ENCODE results near the gene IDH3G. TPM values are rescaled to one million over a fixed set of nuclear protein-coding genes. Genes with fewer than 3 reads are reported as not detected.

Gene IDH3G
- total and polyA plus RNA-seq, 2 donors (not counting 1 experiment from before 2014, with no cell fraction given), result 62.8 to 122 TPM

DNA sequence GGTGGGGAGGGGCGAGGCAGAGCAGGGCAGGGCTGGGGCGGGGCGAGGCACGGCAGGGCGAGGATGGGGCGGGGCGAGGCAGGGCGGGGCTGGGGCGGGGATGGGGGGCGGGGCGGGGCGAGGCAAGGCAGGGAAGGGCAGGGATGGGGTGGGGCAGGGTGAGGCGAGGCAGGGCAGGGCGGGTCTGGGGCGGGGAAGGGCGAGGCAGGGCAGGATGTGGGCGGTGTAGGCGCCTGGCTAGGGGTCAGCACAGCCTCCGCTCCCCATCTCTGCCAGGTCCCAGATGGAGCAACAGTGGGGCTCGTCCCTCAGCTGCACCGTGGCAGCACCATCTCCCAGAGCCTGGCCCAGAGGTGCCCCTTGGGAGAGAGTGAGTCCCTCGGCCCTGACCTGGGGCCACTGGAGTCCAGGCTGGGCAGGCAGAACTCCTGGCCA lies 17.5 kb downstream of the IDH3G start:
- H2AFZ ChIP-seq (ENCODE audit: insufficient read depth, low read depth, low read length, poor library complexity, severe bottlenecking), result no peak overlapping the region
- no peaks in the 10 kb centered on the region for H3K4me1 ChIP-seq (ENCODE audit: control insufficient read depth in 2 of 2, insufficient read depth in 2 of 2, low read length in 2 of 2)
- H3K4me2 ChIP-seq (replicated peaks; ENCODE audit: low read depth, low read length, poor library complexity, severe bottlenecking), result no peak overlapping the region
- peaks cover 0 to 2% (median 0%) of the 10 kb centered on the region in 4 experiments for H3K27me3 ChIP-seq (replicated peaks in 1 of 4; ENCODE audit: control extremely low read depth in 1 of 4, control insufficient read depth in 3 of 4, insufficient read depth in 4 of 4, low read length in 3 of 4)
- no peaks in the 10 kb centered on the region for H4K20me1 ChIP-seq (ENCODE audit: control insufficient read depth, insufficient read depth, low read length, poor library complexity, severe bottlenecking)
- H3K9me3 Mint-ChIP-seq (ENCODE audit: insufficient read depth), result no peaks in the 10 kb centered on the region
- H3K9ac ChIP-seq (ENCODE audit: low read length), result no peak overlapping the region
- POLR2A ChIA-PET, result no interaction called here
- no peak for TF ChIP-seq EZH2 (IDR thresholded peaks at IDR 0.05; ENCODE audit: borderline replicate concordance, insufficient read depth, low read depth, low read length, poor library complexity, severe bottlenecking)
- TF ChIP-seq, protein P1, sequence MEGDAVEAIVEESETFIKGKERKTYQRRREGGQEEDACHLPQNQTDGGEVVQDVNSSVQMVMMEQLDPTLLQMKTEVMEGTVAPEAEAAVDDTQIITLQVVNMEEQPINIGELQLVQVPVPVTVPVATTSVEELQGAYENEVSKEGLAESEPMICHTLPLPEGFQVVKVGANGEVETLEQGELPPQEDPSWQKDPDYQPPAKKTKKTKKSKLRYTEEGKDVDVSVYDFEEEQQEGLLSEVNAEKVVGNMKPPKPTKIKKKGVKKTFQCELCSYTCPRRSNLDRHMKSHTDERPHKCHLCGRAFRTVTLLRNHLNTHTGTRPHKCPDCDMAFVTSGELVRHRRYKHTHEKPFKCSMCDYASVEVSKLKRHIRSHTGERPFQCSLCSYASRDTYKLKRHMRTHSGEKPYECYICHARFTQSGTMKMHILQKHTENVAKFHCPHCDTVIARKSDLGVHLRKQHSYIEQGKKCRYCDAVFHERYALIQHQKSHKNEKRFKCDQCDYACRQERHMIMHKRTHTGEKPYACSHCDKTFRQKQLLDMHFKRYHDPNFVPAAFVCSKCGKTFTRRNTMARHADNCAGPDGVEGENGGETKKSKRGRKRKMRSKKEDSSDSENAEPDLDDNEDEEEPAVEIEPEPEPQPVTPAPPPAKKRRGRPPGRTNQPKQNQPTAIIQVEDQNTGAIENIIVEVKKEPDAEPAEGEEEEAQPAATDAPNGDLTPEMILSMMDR (IDR thresholded peaks at IDR 0.05), result no peak
- H3K27ac Mint-ChIP-seq, result no peak overlapping the region
- DNase-seq, result no peak
- H3K4me1 Mint-ChIP-seq, result peaks cover 4% of the 10 kb centered on the region
- CTCF ChIA-PET, result no interaction called here
- no peak overlapping the region for H3K27ac ChIP-seq (ENCODE audit: low read length in 2 of 2)
- H3K27me3 Mint-ChIP-seq, result peaks cover 7% of the 10 kb centered on the region
- 80% methylated on average over 1 of the region's 22 CpGs for WGBS (ENCODE audit: insufficient coverage)
- intact Hi-C loops (cut with micrococcal nuclease), result no loop called here
- H3K4me3 ChIP-seq (ENCODE audit: control extremely low read depth in 1 of 5, extremely low read depth in 1 of 5, insufficient read depth in 1 of 5, low read depth in 2 of 5, low read length in 4 of 5), result no peak overlapping the region
- ATAC-seq (ENCODE audit: low read depth), result no peak
- H3K36me3 ChIP-seq (replicated peaks in 1 of 2; ENCODE audit: control extremely low read depth in 1 of 2, control insufficient read depth in 1 of 2, extremely low read depth in 1 of 2, insufficient read depth in 2 of 2, low read length in 1 of 2), result no peaks in the 10 kb centered on the region
- no peak overlapping the region for H3K4me3 Mint-ChIP-seq
- H3K79me2 ChIP-seq (ENCODE audit: control insufficient read depth, insufficient read depth, low read length), result no peaks in the 10 kb centered on the region
- H3K9me3 ChIP-seq (ENCODE audit: control extremely low read depth in 1 of 3, control insufficient read depth in 2 of 3, insufficient read depth in 1 of 3, low read length in 2 of 3), result no peaks in the 10 kb centered on the region

DNA sequence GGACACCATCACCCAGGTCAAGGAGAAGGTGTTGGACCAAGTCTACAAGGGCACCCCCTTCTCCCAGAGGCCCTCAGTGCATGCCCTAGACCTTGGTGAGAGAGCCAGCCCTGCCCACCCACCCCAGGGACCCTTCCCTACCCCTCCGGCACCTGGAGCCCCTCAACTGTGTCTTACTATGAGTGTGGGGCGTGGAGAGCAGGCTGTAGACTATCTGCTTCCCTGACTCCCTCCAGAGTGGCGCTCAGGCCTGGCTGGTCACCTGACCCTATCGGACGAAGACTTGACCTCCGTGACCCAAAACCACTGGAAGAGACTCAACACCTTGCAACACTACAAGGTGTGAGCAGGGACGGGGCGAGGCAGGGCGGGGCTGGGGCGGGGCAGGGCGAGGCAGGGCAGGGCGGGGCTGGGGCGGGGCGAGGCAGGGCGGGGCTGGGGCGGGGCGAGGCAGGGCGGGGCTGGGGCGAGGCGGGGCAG lies 18.0 kb downstream of the IDH3G start:
- Histone ChIP-seq H4K20me1 (ENCODE audit: control insufficient read depth, insufficient read depth, low read length, poor library complexity, severe bottlenecking) (no peaks in the 10 kb centered on the region), H3K4me3 (ENCODE audit: control extremely low read depth in 1 of 5, extremely low read depth in 1 of 5, insufficient read depth in 1 of 5, low read depth in 2 of 5, low read length in 4 of 5) (no peak overlapping the region), H3K4me2 (replicated peaks; ENCODE audit: low read depth, low read length, poor library complexity, severe bottlenecking) (no peak overlapping the region), H3K9me3 (ENCODE audit: control extremely low read depth in 1 of 3, control insufficient read depth in 2 of 3, insufficient read depth in 1 of 3, low read length in 2 of 3) (no peaks in the 10 kb centered on the region), H3K27ac (ENCODE audit: low read length in 2 of 2) (no peak overlapping the region), H2AFZ (ENCODE audit: insufficient read depth, low read depth, low read length, poor library complexity, severe bottlenecking) (no peak overlapping the region), H3K79me2 (ENCODE audit: control insufficient read depth, insufficient read depth, low read length) (no peaks in the 10 kb centered on the region), H3K27me3 (replicated peaks in 1 of 4; ENCODE audit: control extremely low read depth in 1 of 4, control insufficient read depth in 3 of 4, insufficient read depth in 4 of 4, low read length in 3 of 4) (peaks cover 0 to 2% (median 0%) of the 10 kb centered on the region in 4 experiments), H3K36me3 (replicated peaks in 1 of 2; ENCODE audit: control extremely low read depth in 1 of 2, control insufficient read depth in 1 of 2, extremely low read depth in 1 of 2, insufficient read depth in 2 of 2, low read length in 1 of 2) (no peaks in the 10 kb centered on the region), H3K4me1 (ENCODE audit: control insufficient read depth in 2 of 2, insufficient read depth in 2 of 2, low read length in 2 of 2) (no peaks in the 10 kb centered on the region), H3K9ac (ENCODE audit: low read length) (no peak overlapping the region)
- Mint-ChIP-seq H3K4me1 (peaks cover 4% of the 10 kb centered on the region), H3K9me3 (ENCODE audit: insufficient read depth) (no peaks in the 10 kb centered on the region), H3K27me3 (peaks cover 7% of the 10 kb centered on the region), H3K27ac (no peak overlapping the region), H3K4me3 (no peak overlapping the region)
- TF ChIP-seq, protein P1 (IDR thresholded peaks at IDR 0.05), result no peak
- no peak for TF ChIP-seq EZH2 (IDR thresholded peaks at IDR 0.05; ENCODE audit: borderline replicate concordance, insufficient read depth, low read depth, low read length, poor library complexity, severe bottlenecking)
- ATAC-seq (ENCODE audit: low read depth), result no peak
- POLR2A ChIA-PET, result no interaction called here
- CTCF ChIA-PET, result no interaction called here
- intact Hi-C loops (cut with micrococcal nuclease), result no loop called here
- WGBS (ENCODE audit: insufficient coverage), result 100% methylated on average over 1 of the region's 20 CpGs
- DNase-seq, result no peak
